ENCODE results near the gene EMILIN3.

Gene EMILIN3

DNA sequence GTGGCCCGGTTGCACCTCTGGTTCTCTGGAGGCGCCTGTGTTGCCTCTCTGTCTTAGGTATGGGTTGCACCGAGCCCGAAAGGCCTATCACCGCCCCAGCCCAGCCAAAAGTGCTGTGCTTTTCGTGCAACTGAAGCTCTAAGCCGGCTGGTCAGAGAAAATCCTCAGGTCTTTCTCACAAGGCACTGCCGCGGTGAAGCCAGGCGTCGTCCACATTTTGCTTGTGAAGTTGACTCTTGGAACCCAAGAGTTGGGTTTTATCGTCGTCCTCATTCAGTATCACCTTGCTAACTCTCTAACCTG, 726 bp upstream of the EMILIN3 start:
- no peak for DNase-seq (ENCODE audit: extremely low spot score)
- ChIA-PET POLR2A (no interaction called here), CTCF (no interaction called here)
- TF ChIP-seq, protein P1, sequence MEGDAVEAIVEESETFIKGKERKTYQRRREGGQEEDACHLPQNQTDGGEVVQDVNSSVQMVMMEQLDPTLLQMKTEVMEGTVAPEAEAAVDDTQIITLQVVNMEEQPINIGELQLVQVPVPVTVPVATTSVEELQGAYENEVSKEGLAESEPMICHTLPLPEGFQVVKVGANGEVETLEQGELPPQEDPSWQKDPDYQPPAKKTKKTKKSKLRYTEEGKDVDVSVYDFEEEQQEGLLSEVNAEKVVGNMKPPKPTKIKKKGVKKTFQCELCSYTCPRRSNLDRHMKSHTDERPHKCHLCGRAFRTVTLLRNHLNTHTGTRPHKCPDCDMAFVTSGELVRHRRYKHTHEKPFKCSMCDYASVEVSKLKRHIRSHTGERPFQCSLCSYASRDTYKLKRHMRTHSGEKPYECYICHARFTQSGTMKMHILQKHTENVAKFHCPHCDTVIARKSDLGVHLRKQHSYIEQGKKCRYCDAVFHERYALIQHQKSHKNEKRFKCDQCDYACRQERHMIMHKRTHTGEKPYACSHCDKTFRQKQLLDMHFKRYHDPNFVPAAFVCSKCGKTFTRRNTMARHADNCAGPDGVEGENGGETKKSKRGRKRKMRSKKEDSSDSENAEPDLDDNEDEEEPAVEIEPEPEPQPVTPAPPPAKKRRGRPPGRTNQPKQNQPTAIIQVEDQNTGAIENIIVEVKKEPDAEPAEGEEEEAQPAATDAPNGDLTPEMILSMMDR (IDR thresholded peaks at IDR 0.05; ENCODE audit: control extremely low read depth, extremely low read depth, low read depth, missing control alignments), result no peak

DNA sequence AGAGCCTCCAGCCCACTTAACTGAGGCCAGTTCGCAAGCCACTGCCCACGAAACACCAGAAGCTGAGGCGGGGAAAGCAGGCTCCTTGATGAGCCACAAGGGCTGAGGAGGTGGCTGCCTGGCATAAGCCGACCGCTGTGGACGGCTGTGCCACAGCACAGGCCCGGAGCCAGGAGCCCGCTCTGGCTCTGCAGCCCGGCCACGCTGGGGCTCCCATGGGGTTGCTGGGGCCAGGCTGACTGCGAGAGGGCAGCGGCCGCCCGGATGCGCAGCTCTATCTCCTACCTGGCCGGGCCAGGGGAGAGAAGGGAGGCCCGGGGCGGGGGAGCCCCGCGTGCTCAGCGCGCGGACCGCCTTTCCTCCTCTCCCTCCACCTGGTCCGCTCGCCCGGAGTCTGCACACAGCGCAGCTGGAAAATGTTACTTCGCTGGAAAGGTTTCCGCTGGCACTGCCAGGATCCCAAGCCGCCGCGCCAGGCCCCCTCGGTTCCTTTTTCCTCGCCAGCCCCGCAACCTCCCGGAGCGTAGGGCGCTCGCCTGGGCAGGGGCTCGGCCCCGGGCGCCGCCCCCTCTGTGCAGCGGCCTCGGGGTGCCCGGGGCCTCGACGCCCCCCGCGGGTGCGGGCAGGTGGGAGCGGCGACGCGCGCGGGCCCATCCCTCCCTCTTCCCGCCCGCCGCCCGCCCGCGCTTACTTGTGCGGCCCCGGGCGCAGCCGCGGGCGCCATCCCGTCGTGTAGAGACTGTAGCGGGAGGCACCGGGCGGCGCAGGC, 657 bp downstream of the EMILIN3 start:
- POLR2A ChIA-PET, result no interaction called here
- CTCF ChIA-PET, result no interaction called here

DNA sequence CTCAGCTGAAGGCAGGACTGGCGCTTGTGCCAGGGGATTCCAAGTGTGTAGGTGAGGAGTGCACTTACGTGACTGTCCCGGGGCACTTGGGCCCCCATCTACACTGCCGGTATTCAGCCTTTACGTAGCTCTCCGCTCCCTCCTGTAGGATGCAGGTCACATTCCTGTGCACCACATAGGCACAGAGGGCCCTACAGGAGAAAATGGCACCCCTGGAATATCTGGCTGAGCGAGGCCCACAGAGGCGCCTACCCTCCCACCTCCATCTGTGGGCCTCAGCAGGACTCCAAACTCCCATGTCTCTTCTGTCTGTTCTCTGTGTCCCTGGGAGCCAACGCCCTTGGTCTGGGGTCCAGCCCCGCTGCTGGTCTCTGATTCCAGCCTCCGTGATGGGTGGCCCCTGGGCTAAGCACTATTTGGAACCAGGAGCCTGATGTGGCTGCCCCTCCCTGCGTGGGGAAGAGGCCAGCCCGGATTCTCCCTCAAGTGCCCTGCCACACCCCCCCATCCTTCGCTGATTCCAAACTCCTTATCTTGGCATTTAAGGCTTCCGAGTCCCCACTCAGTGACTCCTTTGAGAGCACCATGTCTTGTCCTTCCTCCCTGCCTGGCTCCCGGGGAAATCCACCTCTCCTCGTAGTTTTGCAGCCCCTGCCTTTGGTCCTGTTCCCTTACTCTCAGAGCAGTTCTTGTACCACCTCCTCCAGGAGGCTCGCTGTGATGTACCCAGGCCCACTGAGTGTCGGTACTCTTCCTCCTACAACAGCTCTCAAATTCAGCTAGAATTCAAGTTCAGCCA, 1.5 kb downstream of the EMILIN3 start:
- no peak for DNase-seq (ENCODE audit: extremely low spot score)

More for the DNA sequence above, 657 bp downstream of the EMILIN3 start:
- TF ChIP-seq, protein P1 (IDR thresholded peaks at IDR 0.05; ENCODE audit: control extremely low read depth, extremely low read depth, low read depth, missing control alignments), result no peak
- no peak for DNase-seq (ENCODE audit: extremely low spot score)

DNA sequence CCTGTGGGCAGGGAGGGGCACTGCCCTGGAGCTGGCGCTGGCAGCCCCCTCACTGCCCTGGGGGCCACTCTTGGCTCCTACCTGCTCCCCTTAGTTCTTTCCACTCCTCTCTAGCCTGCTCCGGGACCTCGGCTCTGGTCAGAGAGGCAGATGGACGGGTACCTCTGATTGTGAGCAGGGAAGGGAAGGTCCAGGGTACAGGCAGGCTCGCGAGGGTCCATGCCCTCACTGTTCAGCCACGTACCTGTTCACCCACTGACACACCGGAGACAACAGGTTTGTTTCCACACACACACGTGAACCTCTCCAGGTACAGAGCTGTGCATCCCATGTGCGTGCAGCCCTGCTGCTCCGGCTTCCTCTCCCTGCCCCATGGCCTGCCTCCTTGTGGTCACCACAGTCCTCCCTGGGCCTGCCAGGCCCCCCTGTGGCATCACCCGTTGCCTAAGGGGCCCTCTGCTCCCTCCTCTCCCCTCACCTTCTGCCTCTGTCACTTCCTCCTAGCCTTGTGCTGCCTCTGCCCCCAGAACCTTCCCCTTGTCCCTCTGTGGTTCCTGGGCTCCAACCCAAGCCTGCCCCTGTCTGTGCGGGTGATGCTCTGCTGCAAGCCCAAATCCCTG, 2.3 kb downstream of the EMILIN3 start:
- POLR2A ChIA-PET, result no interaction called here

More for the DNA sequence above, 1.5 kb downstream of the EMILIN3 start:
- TF ChIP-seq, protein P1 (IDR thresholded peaks at IDR 0.05; ENCODE audit: control extremely low read depth, extremely low read depth, low read depth, missing control alignments), result no peak
- POLR2A ChIA-PET, result no interaction called here
- CTCF ChIA-PET, result no interaction called here

DNA sequence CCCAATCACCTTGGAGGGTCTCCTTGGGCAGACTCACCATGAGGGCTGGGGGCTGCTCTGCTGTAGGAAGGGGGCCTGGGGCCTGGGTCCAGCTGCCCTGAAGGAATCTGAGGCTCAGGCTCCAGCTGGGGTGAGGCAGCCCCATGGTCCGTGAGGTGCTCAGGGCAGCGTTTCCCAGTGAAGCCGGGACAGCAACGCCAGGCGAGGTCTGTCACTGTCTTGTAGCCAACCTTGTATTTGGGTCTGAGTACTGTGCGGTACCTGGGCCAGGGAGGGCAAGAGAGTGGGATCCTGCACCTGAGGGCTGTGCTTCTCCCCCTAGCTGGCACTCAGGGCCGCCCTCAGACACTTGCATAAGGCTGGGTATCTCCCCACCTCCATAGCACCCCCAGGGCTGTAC, 3.0 kb downstream of the EMILIN3 start:
- ChIA-PET POLR2A (no interaction called here), CTCF (interaction anchor here (1.2 kb wide), 1 partner anchor 10 kb away, joined by 3 read pairs; no protein-coding TSS in a partner anchor)
- DNase-seq (ENCODE audit: extremely low spot score), result no peak

More for the DNA sequence above, 2.3 kb downstream of the EMILIN3 start:
- TF ChIP-seq, protein P1 (IDR thresholded peaks at IDR 0.05; ENCODE audit: control extremely low read depth, extremely low read depth, low read depth, missing control alignments), result no peak
- no peak for DNase-seq (ENCODE audit: extremely low spot score)
- CTCF ChIA-PET, result no interaction called here

DNA sequence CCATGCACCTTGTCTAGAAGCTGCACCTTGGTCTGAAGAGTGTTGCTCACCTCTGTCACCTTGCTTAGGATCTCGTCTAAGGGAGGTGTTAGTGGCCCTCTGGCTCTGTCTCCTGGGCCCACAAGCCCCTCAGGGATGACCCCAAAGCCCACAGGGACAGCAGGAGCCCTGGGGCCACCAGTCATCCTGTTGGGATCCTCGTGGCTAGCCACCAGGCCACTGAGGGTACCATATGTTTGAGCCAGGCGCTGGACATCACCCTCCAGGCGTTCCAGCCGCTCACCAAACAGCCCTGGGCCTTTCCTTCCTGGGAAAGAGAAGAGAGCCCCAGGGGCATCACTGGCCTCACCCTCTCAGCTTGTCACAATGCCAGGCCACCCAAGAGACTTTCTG, 3.9 kb downstream of the EMILIN3 start:
- ChIA-PET CTCF (interaction anchor here (1.2 kb wide), 1 partner anchor 11 kb away, joined by 3 read pairs; no protein-coding TSS in a partner anchor), POLR2A (no interaction called here)
- no peak for DNase-seq (ENCODE audit: extremely low spot score)
- TF ChIP-seq, protein P1 (IDR thresholded peaks at IDR 0.05; ENCODE audit: control extremely low read depth, extremely low read depth, low read depth, missing control alignments), result no peak

More for the DNA sequence above, 3.0 kb downstream of the EMILIN3 start:
- TF ChIP-seq, protein P1 (IDR thresholded peaks at IDR 0.05; ENCODE audit: control extremely low read depth, extremely low read depth, low read depth, missing control alignments), result no peak

Data from GM10248 (cell line).